Cardiac fibroblast (primary cell): ENCODE data around the gene FSHR.

Experiments
- DNase-seq, 2 donors: peaks; one replicate each; pipeline versions ENCODE4 v3.0.0 to v3.0.0-alpha.2; 2010; ENCODE audit warnings: low read depth in 2 of 2
- H3K4me3 ChIP-seq, 2 donors: replicated peaks in 1 of 2; 1 replicate in 1 of 2; 2 replicates in 1 of 2; pipeline ENCODE4 v1.5.1; 2011; ENCODE audit warnings: low read depth in 2 of 2, low read length in 2 of 2, mild to moderate bottlenecking in 2 of 2, moderate library complexity in 1 of 2
- TF ChIP-seq, protein P1 (sequence below): IDR thresholded peaks from one replicate; pipeline ENCODE4 v1.5.1; 2011; ENCODE audit warnings: low read depth, mild to moderate bottlenecking, low read length, inconsistent platforms

The FSHR gene

GRCh38 chr2:49053156-49053555, 101.2 kb downstream of the FSHR start:
- TF ChIP-seq, protein P1, sequence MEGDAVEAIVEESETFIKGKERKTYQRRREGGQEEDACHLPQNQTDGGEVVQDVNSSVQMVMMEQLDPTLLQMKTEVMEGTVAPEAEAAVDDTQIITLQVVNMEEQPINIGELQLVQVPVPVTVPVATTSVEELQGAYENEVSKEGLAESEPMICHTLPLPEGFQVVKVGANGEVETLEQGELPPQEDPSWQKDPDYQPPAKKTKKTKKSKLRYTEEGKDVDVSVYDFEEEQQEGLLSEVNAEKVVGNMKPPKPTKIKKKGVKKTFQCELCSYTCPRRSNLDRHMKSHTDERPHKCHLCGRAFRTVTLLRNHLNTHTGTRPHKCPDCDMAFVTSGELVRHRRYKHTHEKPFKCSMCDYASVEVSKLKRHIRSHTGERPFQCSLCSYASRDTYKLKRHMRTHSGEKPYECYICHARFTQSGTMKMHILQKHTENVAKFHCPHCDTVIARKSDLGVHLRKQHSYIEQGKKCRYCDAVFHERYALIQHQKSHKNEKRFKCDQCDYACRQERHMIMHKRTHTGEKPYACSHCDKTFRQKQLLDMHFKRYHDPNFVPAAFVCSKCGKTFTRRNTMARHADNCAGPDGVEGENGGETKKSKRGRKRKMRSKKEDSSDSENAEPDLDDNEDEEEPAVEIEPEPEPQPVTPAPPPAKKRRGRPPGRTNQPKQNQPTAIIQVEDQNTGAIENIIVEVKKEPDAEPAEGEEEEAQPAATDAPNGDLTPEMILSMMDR, result no peak
- DNase-seq, result no peak
- H3K4me3 ChIP-seq, result no peak overlapping the region

DNA sequence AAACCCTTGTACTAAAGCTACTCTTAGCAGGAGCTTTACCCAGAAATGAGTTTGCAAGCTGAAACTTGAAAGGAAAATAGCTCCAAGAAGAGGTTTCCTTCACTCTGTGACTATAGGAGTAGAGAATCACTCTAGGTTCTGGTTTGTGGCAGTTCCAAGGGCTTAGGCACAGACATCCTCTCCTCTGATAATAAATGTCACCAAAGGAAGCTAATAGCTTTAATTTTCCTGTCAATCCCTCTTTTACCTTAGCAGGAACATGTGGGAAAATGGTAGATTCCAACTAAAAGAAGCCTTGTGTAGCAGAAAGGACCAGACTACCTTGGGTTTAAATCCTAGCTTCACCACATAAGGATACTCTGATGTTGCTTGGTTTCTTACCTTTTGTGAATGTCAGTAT, 104.0 kb downstream of the FSHR start:
- no peak for DNase-seq
- H3K4me3 ChIP-seq, result no peak overlapping the region
- TF ChIP-seq, protein P1, result no peak

DNA sequence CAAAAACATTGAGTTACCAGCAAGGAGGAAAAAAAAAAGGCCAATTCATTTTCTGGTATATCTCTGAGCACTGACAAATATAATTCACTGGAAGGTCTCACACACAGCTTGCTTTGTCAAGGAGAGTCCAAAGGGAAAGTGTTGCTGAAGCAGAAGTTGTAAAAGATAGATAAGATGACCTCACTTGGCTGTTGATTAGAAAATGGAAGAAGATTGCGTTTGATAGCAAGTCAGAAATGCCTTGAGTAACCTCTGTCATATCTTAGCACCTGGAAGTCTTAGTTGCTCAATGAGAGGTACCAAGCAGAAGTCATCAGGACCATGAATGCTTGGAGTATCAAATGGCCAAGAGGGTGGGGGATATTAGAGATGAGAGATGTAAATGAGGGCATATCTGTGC, 105.2 kb downstream of the FSHR start:
- no peak for DNase-seq
- TF ChIP-seq, protein P1, result no peak

GRCh38 chr2:49045083-49045482, 109.2 kb downstream of the FSHR start:
- TF ChIP-seq, protein P1, result no peak
- no peak for DNase-seq
- no peak overlapping the region for H3K4me3 ChIP-seq

More for the DNA sequence above, 105.2 kb downstream of the FSHR start:
- no peak overlapping the region for H3K4me3 ChIP-seq

DNA sequence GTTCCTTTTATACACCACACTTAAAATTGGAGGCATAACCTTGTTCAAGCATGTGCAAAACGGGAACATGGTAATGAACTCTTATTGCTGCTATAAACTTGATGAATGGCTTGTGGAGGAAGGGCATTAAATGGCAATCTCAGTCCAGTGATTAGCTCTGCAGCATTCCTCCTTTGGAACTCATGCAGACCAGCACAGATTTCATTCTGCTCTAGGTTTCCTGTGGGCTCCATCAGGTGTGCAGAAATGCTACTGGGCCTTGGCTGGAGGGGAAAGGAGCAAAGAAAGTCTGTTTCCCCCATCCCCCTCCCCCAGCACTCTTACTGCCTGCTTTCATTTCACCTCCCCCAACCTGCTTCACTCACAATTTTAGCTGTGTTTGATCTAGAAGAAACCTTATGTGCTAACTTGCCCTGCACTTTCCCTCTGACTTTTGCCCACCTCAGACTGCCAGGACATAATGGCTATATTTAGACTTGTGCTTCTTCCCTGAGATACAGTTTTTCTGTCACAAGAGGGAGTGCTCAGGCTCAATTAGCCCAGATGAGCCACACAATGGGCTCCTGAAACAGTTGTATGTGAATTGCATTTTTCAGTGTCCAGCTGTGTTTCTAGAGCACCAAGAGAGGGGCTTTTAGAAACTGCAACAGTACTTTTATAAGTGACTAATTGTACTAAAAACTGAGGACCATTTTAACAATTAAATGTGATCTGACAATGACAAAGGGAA, 109.8 kb downstream of the FSHR start:
- no peak overlapping the region for H3K4me3 ChIP-seq
- peak; percentile 0 to 1 for DNase-seq
- TF ChIP-seq, protein P1, result no peak

GRCh38 chr2:49043405-49043982, 110.8 kb downstream of the FSHR start:
- H3K4me3 ChIP-seq, result no peak overlapping the region
- DNase-seq, result no peak
- TF ChIP-seq, protein P1, result no peak
